Progenitor cell of endocrine pancreas (in vitro differentiated cells): Measurements from ENCODE around the gene MED9. TPM values are rescaled to one million over a fixed set of nuclear protein-coding genes. Genes with fewer than 3 reads are reported as not detected.

Source experiments
- DNase-seq: peaks from one replicate; pipeline ENCODE4 v3.0.0; 2021; ENCODE audit warnings: low spot score; ENCODE audit not compliant: unreplicated experiment
- H3K27ac Mint-ChIP-seq: 2 replicates; pipeline ENCODE4 v1.8.0; 2021; ENCODE audit warnings: mild to moderate bottlenecking, moderate library complexity, mixed read lengths
- H3K27me3 Mint-ChIP-seq: 2 replicates; pipeline ENCODE4 v1.8.0; 2021; ENCODE audit warnings: mixed read lengths
- H3K36me3 Mint-ChIP-seq: 2 replicates; pipeline ENCODE4 v1.8.0; 2022; ENCODE audit warnings: mixed read lengths; ENCODE audit not compliant: insufficient read depth
- H3K4me1 Mint-ChIP-seq: 2 replicates; pipeline ENCODE4 v1.8.0; 2021; ENCODE audit warnings: low read depth, mixed read lengths
- H3K4me3 Mint-ChIP-seq: 2 replicates; pipeline ENCODE4 v1.8.0; 2021; ENCODE audit warnings: low read depth, mild to moderate bottlenecking, moderate library complexity, mixed read lengths
- H3K9me3 Mint-ChIP-seq: 2 replicates; pipeline ENCODE4 v1.8.0; 2021; ENCODE audit warnings: low read depth, mixed read lengths
- total RNA-seq: library from RNA; stranded (reverse); gene quantifications from 2 replicates; pipeline ENCODE4 v1.2.1, GENCODE V29; 2021
- TF ChIP-seq, protein P1 (sequence below): fragments of 200-600 bp; sonication (generic); IDR thresholded peaks from one replicate; pipeline ENCODE4 v1.5.0; 2021; ENCODE audit warnings: antibody characterized with exemption, mild to moderate bottlenecking; ENCODE audit not compliant: unreplicated experiment

MED9 gene
- total RNA-seq, 1 donor from 2014 or later = 17.0 TPM

- no peak overlapping the region for H3K4me3 Mint-ChIP-seq
- TF ChIP-seq, protein P1, sequence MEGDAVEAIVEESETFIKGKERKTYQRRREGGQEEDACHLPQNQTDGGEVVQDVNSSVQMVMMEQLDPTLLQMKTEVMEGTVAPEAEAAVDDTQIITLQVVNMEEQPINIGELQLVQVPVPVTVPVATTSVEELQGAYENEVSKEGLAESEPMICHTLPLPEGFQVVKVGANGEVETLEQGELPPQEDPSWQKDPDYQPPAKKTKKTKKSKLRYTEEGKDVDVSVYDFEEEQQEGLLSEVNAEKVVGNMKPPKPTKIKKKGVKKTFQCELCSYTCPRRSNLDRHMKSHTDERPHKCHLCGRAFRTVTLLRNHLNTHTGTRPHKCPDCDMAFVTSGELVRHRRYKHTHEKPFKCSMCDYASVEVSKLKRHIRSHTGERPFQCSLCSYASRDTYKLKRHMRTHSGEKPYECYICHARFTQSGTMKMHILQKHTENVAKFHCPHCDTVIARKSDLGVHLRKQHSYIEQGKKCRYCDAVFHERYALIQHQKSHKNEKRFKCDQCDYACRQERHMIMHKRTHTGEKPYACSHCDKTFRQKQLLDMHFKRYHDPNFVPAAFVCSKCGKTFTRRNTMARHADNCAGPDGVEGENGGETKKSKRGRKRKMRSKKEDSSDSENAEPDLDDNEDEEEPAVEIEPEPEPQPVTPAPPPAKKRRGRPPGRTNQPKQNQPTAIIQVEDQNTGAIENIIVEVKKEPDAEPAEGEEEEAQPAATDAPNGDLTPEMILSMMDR = no peak
- peak overlapping the region; percentile 9 for H3K27ac Mint-ChIP-seq
- H3K36me3 Mint-ChIP-seq = peaks cover 3% of the 10 kb centered on the region
- no peaks in the 10 kb centered on the region for H3K9me3 Mint-ChIP-seq
- no peaks in the 10 kb centered on the region for H3K27me3 Mint-ChIP-seq
- peaks cover 10% of the 10 kb centered on the region for H3K4me1 Mint-ChIP-seq
- no peak for DNase-seq
Measured at GRCh38 chr17:17525956-17526355, 49.2 kb downstream of the MED9 start.

- TF ChIP-seq, protein P1 = no peak
- DNase-seq = no peak
- Mint-ChIP-seq H3K27me3 (no peaks in the 10 kb centered on the region), H3K4me1 (peaks cover 10% of the 10 kb centered on the region), H3K4me3 (no peak overlapping the region), H3K9me3 (no peaks in the 10 kb centered on the region), H3K27ac (peak overlapping the region; percentile 9), H3K36me3 (peaks cover 3% of the 10 kb centered on the region)
Measured at GRCh38 chr17:17526369-17526768, 49.6 kb downstream of the MED9 start.

DNA sequence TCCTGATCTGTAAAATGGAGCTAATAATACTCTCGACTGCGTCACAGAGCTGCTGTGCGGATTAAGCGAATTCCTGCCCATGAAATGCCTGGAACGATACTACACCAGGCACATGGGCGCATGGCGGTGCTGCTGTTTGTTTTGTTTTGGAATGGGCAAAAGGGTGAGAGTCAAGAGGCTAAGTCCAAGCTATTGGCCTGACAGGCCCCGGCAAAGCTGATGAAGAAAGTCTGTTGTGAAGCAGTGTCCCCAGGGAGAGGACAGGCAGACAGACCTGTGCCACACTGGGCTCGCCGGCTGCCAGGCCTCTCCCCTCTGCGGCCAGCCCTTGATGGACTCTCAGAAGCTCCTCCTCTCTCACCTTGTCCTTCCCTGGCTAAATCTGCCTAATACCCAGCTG lies 50.7 kb downstream of the MED9 start:
- Mint-ChIP-seq H3K9me3 (peaks cover 5% of the 10 kb centered on the region), H3K4me1 (peaks cover 10% of the 10 kb centered on the region), H3K27ac (no peak overlapping the region), H3K4me3 (no peak overlapping the region), H3K27me3 (no peaks in the 10 kb centered on the region), H3K36me3 (peaks cover 9% of the 10 kb centered on the region)
- TF ChIP-seq, protein P1 = no peak
- DNase-seq = no peak

DNA sequence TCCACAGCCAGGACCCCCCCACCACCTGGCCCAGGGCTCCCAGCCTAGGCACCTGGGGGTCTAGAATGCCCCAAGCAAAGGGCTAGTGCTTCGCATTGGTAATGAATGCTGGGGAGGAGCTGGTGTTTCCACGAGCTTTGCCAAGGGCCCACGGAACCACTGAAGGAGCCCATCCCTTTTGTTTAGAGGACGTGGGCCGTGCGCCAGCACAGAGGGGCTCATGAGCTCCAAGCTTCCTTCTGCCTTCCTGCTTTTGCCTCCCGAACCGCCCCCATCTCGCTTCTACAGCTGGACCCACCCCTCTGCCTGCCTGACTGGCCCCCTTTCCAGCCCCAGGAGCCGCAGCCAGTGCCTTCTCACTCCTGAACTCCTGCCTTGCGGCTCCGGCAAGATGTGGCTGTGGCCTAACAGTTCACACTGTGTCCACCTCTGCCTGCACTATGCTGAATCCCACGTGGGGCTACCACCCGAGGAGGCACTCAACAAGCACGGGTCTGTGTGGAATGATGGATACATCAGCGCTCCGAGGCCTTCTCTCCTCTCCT lies 51.2 kb downstream of the MED9 start:
- DNase-seq = no peak
- TF ChIP-seq, protein P1 = no peak
- H3K9me3 Mint-ChIP-seq = peaks cover 5% of the 10 kb centered on the region
- no peak overlapping the region for H3K4me3 Mint-ChIP-seq
- H3K36me3 Mint-ChIP-seq = peaks cover 9% of the 10 kb centered on the region
- H3K4me1 Mint-ChIP-seq = peaks cover 10% of the 10 kb centered on the region
- H3K27ac Mint-ChIP-seq = no peak overlapping the region
- H3K27me3 Mint-ChIP-seq = no peaks in the 10 kb centered on the region

DNA sequence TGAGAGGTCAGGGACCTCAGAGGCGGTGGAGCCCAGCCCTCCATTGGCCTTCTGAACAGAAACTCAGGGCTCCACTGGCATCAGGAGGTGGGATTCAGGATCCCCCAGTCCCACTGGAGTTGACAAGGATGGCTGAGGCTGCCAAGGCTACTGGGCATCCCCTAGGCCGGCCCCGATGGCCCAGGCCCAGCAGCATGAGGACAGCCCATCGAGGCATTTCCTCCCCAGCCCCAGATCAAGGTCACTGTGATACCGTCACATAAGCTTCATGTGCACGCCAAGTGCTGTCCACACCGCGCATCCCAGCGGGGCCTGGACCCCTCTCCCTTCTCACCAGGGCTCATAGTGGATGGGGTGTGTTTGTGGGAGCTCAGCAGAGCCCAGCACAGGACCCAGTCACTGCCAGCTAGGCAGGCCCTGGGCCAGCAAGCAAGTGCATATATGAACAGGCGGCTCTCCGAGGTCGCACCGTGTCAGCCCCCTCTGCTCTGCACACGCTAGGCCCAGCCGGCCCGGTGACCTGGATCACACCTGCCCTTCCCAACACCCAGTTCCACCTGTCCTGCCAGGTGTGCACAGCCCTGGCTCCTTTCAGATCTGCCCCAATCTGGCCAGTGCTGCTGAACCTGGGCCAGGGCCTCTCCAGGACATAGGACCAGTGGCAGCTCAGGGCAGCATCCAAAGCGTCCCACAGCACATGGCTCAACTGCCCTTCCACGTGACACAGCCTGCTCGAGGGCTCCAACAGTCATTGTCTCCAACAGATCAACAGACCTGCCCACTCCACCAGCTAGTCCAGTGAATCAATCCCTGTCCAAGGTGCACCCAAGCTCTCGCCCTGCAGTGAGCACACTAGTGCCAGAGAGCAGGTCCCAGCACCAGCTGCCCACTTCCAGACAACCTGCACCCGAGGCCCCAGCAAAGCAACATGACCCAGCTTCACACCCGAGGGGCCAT lies 52.2 kb downstream of the MED9 start:
- Mint-ChIP-seq H3K27me3 (no peaks in the 10 kb centered on the region), H3K4me1 (peaks cover 9% of the 10 kb centered on the region), H3K4me3 (no peak overlapping the region), H3K36me3 (peaks cover 10% of the 10 kb centered on the region), H3K27ac (no peak overlapping the region), H3K9me3 (peaks cover 5% of the 10 kb centered on the region)
- TF ChIP-seq, protein P1 = no peak
- DNase-seq = no peak
